DND-41 (cell line): ENCODE results near the gene PCDHGB6.
"Not testable (repeated sequence)": the region's sequence is repeated elsewhere in the genome, so short reads cannot be mapped to it uniquely, and the experiment has no call there.

Experiments
- ATAC-seq: fragments of 200-7000 bp; cut with Tn5 transposase; 3 replicates; pipeline ENCODE4 v1.9.1; 2021; ENCODE audit warnings: low read depth; ENCODE audit not compliant: insufficient read depth
- DNase-seq: peaks from one replicate; pipeline ENCODE4 v3.0.0-alpha.2; 2020
- H2AFZ ChIP-seq: 2 replicates; pipeline ENCODE4 v1.6.0; 2012; ENCODE audit warnings: low read depth, low read length
- H3K27ac ChIP-seq: 2 replicates; pipeline ENCODE4 v1.5.1; 2012; ENCODE audit warnings: low read length, inconsistent platforms
- H3K27me3 ChIP-seq: fragments of 200-600 bp; sonication (generic); 2 replicates; pipeline ENCODE4 v1.6.0; 2012; ENCODE audit warnings: low read length, mild to moderate bottlenecking, inconsistent platforms; ENCODE audit not compliant: insufficient read depth, poor library complexity
- H3K36me3 ChIP-seq: 2 replicates; pipeline ENCODE4 v1.5.1; 2012; ENCODE audit warnings: low read length, inconsistent platforms; ENCODE audit not compliant: insufficient read depth
- H3K4me1 ChIP-seq: 2 replicates; pipeline ENCODE4 v1.5.1; 2012; ENCODE audit warnings: mild to moderate bottlenecking, low read length; ENCODE audit not compliant: insufficient read depth
- H3K4me2 ChIP-seq: 2 replicates; pipeline ENCODE4 v1.6.0; 2012; ENCODE audit warnings: mild to moderate bottlenecking, moderate library complexity, low read length, inconsistent platforms; ENCODE audit not compliant: insufficient read depth
- H3K4me3 ChIP-seq, 2 experiments: fragments of 200-600 bp in 1 of 2; shearing (Covaris generic) in 1 of 2; 2 replicates each; pipeline ENCODE4 v1.5.1; 2012 to 2016; ENCODE audit warnings: inconsistent platforms in 2 of 2, low read length in 2 of 2, mild to moderate bottlenecking in 2 of 2, low read depth in 1 of 2, moderate library complexity in 1 of 2
- H3K79me2 ChIP-seq: 2 replicates; pipeline ENCODE4 v1.6.0; 2012; ENCODE audit warnings: low read length, inconsistent platforms; ENCODE audit not compliant: insufficient read depth
- H3K9ac ChIP-seq: 2 replicates; pipeline ENCODE4 v1.6.0; 2012; ENCODE audit warnings: low read depth, mild to moderate bottlenecking, inconsistent platforms, low read length, moderate library complexity
- H3K9me3 ChIP-seq: 2 replicates; pipeline ENCODE4 v1.5.1; 2012; ENCODE audit warnings: low read length, moderate library complexity, mild to moderate bottlenecking, inconsistent platforms; ENCODE audit not compliant: insufficient read depth, severe bottlenecking
- H4K20me1 ChIP-seq: 2 replicates; pipeline ENCODE4 v1.6.0; 2012; ENCODE audit warnings: low read length; ENCODE audit not compliant: insufficient read depth
- CTCF ChIP-seq: IDR thresholded peaks from 2 replicates; pipeline ENCODE4 v1.5.1; 2012; ENCODE audit warnings: borderline replicate concordance, low read length, moderate library complexity, mild to moderate bottlenecking; ENCODE audit not compliant: poor library complexity, severe bottlenecking; ENCODE audit errors: extremely low read depth
- EZH2 ChIP-seq: IDR thresholded peaks from 3 replicates; pipeline ENCODE4 v1.6.1; 2012; ENCODE audit warnings: borderline replicate concordance, low read depth, mild to moderate bottlenecking, moderate library complexity, low read length, inconsistent platforms; ENCODE audit not compliant: severe bottlenecking

Gene PCDHGB6

DNA sequence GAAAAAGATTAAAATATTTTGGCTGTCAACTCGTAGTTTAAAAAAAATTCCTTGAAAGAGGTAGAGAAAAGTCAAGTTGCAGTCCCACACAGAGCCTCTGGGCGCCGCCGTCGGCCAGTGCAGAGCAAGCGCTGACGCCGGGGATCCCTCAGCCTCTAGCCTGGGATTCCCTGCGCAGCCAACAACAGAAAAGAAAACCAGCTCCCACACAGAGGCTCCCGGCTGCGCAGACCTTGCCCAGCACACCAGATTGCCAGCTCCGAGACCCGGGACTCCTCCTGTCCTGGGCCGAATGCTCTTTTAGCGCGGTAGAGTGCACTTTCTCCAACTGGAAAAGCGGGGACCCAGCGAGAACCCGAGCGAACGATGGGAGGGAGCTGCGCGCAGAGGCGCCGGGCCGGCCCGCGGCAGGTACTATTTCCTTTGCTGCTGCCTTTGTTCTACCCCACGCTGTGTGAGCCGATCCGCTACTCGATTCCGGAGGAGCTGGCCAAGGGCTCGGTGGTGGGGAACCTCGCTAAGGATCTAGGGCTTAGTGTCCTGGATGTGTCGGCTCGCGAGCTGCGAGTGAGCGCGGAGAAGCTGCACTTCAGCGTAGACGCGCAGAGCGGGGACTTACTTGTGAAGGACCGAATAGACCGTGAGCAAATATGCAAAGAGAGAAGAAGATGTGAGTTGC is 9.8 kb downstream of the PCDHGB6 start, which contains the start of gene PCDHGB7:
Gene PCDHGB7, plus strand, starts transcription at position 184 of the 679 bp plus-strand sequence. Its CDS starts 183 bp downstream, at position 367.
- not testable (repeated sequence) for H3K9ac ChIP-seq

DNA sequence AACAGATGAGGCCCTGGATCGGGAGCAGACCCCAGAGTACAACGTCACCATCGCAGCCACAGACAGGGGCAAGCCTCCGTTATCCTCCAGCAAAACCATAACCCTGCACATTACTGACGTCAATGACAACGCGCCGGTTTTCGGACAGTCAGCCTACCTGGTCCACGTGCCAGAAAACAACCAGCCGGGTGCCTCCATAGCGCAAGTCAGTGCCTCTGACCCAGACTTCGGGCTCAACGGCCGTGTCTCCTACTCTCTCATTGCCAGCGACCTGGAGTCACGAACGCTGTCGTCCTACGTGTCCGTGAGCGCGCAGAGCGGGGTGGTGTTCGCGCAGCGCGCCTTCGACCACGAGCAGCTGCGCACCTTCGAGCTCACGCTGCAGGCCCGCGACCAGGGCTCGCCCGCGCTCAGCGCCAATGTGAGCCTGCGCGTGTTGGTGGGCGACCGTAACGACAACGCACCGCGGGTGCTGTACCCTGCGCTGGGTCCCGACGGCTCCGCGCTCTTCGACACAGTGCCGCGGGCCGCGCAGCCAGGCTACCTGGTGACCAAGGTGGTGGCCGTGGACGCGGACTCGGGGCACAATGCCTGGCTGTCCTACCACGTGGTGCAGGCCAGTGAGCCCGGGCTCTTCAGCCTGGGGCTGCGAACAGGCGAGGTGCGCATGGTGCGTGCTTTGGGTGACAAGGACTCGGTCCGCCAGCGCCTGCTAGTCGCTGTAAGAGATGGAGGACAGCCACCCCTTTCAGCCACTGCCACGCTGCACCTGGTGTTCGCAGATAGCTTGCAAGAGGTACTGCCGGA is 11.5 kb downstream of the PCDHGB6 start:
- H3K4me1 ChIP-seq = no peaks in the 10 kb centered on the region
- no peaks in the 10 kb centered on the region for H3K36me3 ChIP-seq
- H3K79me2 ChIP-seq = no peaks in the 10 kb centered on the region
- no peak overlapping the region for H3K4me3 ChIP-seq
- no peak overlapping the region for H3K9ac ChIP-seq
- H3K4me2 ChIP-seq = no peak overlapping the region
- ATAC-seq = no peak
- no peak overlapping the region for H2AFZ ChIP-seq
- TF ChIP-seq EZH2 (no peak), CTCF (no peak)
- no peaks in the 10 kb centered on the region for H3K9me3 ChIP-seq
- no peak for DNase-seq
- H4K20me1 ChIP-seq = no peaks in the 10 kb centered on the region
- peaks cover 4% of the 10 kb centered on the region for H3K27me3 ChIP-seq
- H3K27ac ChIP-seq = no peak overlapping the region

More for the DNA sequence above, 9.8 kb downstream of the PCDHGB6 start, which contains the start of gene PCDHGB7:
- H3K27ac ChIP-seq, H3K4me3 ChIP-seq, H3K27me3 ChIP-seq, H2AFZ ChIP-seq, H3K4me1 ChIP-seq, H3K36me3 ChIP-seq, H3K4me2 ChIP-seq, H3K79me2 ChIP-seq, H4K20me1 ChIP-seq, H3K9me3 ChIP-seq: not testable (repeated sequence)
- DNase-seq = peak; percentile 43
- TF ChIP-seq CTCF = peak; percentile 60
- ATAC-seq = peak; percentile 78

DNA sequence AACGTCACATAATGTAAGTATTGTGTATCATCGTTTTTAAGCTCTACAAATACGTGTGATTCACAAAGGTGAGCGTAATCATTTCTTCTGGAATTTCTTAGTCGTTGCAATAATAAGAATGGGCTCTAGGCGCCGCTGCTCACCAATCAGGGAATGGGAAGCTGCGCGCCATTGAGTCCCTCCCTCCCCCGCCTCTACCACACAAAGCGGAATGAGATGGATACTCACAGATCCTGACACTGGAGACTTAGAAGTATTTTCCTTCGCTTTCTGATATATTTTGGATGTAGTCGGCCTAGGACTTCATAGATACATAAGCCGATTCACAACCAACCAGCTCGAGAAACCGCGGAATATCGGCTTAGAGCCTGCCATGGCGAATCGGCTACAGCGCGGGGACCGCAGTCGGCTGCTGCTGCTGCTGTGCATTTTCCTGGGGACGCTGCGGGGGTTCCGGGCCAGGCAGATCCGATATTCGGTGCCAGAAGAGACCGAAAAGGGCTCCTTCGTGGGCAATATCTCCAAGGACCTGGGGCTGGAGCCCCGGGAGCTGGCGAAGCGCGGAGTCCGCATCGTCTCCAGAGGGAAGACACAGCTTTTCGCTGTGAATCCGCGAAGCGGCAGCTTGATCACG is 13.2 kb downstream of the PCDHGB6 start, which contains the start of gene PCDHGA11:
Gene PCDHGA11, plus strand, starts transcription at position 197 of the 634 bp plus-strand sequence. Its CDS starts 177 bp downstream, at position 374.
- H3K4me2 ChIP-seq = no peak within 1 kb of the TSS
- no peak within 1 kb of the TSS for H3K27ac ChIP-seq
- ATAC-seq (no peak), DNase-seq (peak; percentile 28)
- peaks cover 10% of the 10 kb centered on the region for H3K27me3 ChIP-seq
- H3K9me3 ChIP-seq = no peaks in the 10 kb centered on the region
- no peaks in the 10 kb centered on the region for H3K79me2 ChIP-seq
- no peaks in the 10 kb centered on the region for H4K20me1 ChIP-seq
- no peak within 1 kb of the TSS for H3K4me3 ChIP-seq
- TF ChIP-seq EZH2 (no peak), CTCF (peak; percentile 67)
- no peak within 1 kb of the TSS for H2AFZ ChIP-seq
- no peaks in the 10 kb centered on the region for H3K36me3 ChIP-seq
- H3K4me1 ChIP-seq = no peaks in the 10 kb centered on the region
- no peak within 1 kb of the TSS for H3K9ac ChIP-seq
